ENCODE measurements around the gene METTL27.
"Not testable (repeated sequence)": the region's sequence is repeated elsewhere in the genome, so short reads cannot be mapped to it uniquely, and the experiment has no call there.

Gene METTL27

GRCh38 chr7:73870041-73870492 lies 27.8 kb upstream of the METTL27 start:
- in situ Hi-C loops (cut with MboI; ENCODE audit: low sequenced_read_pairs) = no loop called here

GRCh38 chr7:73869011-73869798 lies 26.9 kb upstream of the METTL27 start:
- in situ Hi-C loops (cut with MboI; ENCODE audit: low sequenced_read_pairs) = loop anchor here (10.0 kb wide), 1 partner anchor 156 kb away; the partner anchor contains the start of gene ELN

- in situ Hi-C loops (cut with MboI; ENCODE audit: low sequenced_read_pairs) = loop anchor here (10.0 kb wide), 1 partner anchor 158 kb away; the partner anchor contains the start of gene ELN
Measured at GRCh38 chr7:73866446-73866767, 24.1 kb upstream of the METTL27 start.

GRCh38 chr7:73865738-73866445 lies 23.6 kb upstream of the METTL27 start:
- in situ Hi-C loops (cut with MboI; ENCODE audit: low sequenced_read_pairs) = loop anchor here (10.0 kb wide), 1 partner anchor 159 kb away; the partner anchor contains the start of gene ELN

GRCh38 chr7:73864981-73865711 lies 22.8 kb upstream of the METTL27 start:
- in situ Hi-C loops (cut with MboI; ENCODE audit: low sequenced_read_pairs) = loop anchor here (10.0 kb wide), 1 partner anchor 160 kb away; the partner anchor contains the start of gene ELN

GRCh38 chr7:73861305-73861704 lies 19.0 kb upstream of the METTL27 start:
- in situ Hi-C loops (cut with MboI; ENCODE audit: low sequenced_read_pairs) = loop anchor here (10.0 kb wide), 1 partner anchor 163 kb away; the partner anchor contains the start of gene ELN

- in situ Hi-C loops (cut with MboI; ENCODE audit: low sequenced_read_pairs) = loop anchor here (10.0 kb wide), 1 partner anchor 164 kb away; the partner anchor contains the start of gene ELN
Measured at GRCh38 chr7:73860859-73861258, 18.5 kb upstream of the METTL27 start, which contains the start of gene TMEM270. Gene TMEM270, plus strand, starts transcription at chr7:73861159. Its CDS starts 36 bp downstream, at chr7:73861195.

GRCh38 chr7:73858807-73859206 lies 16.5 kb upstream of the METTL27 start:
- in situ Hi-C loops (cut with MboI; ENCODE audit: low sequenced_read_pairs) = no loop called here

GRCh38 chr7:73856941-73857340 lies 14.6 kb upstream of the METTL27 start:
- in situ Hi-C loops (cut with MboI; ENCODE audit: low sequenced_read_pairs) = no loop called here

- in situ Hi-C loops (cut with MboI; ENCODE audit: low sequenced_read_pairs) = no loop called here
Measured at GRCh38 chr7:73852500-73852899, 10.2 kb upstream of the METTL27 start.

- in situ Hi-C loops (cut with MboI; ENCODE audit: low sequenced_read_pairs) = no loop called here
Measured at GRCh38 chr7:73851410-73852338, 9.4 kb upstream of the METTL27 start.

GRCh38 chr7:73850781-73851207 lies 8.5 kb upstream of the METTL27 start:
- in situ Hi-C loops (cut with MboI; ENCODE audit: low sequenced_read_pairs) = no loop called here

GRCh38 chr7:73847941-73848723 lies 5.8 kb upstream of the METTL27 start:
- in situ Hi-C loops (cut with MboI; ENCODE audit: low sequenced_read_pairs) = no loop called here

- in situ Hi-C loops (cut with MboI; ENCODE audit: low sequenced_read_pairs) = not testable (repeated sequence)
Measured at GRCh38 chr7:73845701-73846195, 3.4 kb upstream of the METTL27 start.

GRCh38 chr7:73844848-73845460 lies 2.6 kb upstream of the METTL27 start:
- in situ Hi-C loops (cut with MboI; ENCODE audit: low sequenced_read_pairs) = no loop called here

GRCh38 chr7:73844131-73844547 lies 1.8 kb upstream of the METTL27 start:
- in situ Hi-C loops (cut with MboI; ENCODE audit: low sequenced_read_pairs) = no loop called here

GRCh38 chr7:73841689-73842066 lies 638 bp downstream of the METTL27 start:
- in situ Hi-C loops (cut with MboI; ENCODE audit: low sequenced_read_pairs) = no loop called here

GRCh38 chr7:73840715-73841379 lies 1.5 kb downstream of the METTL27 start:
- in situ Hi-C loops (cut with MboI; ENCODE audit: low sequenced_read_pairs) = no loop called here

All from HL-60/S4 treated with phorbol 12-myristate 13-acetate at 8.2 ng/mL for 4 days and 3 days (cell line).